Tibial nerve (tissue), 4 donors: ENCODE results near the gene TMEM186.

Experiments used
- CTCF ChIP-seq, 5 experiments: fragments of 200-600 bp in 3 of 5; fragments of 450-650 bp in 2 of 5; sonication (generic) in 3 of 5; IDR thresholded peaks; one replicate each; pipeline ENCODE4 v1.5.1; 2016 to 2019; ENCODE audit warnings: antibody characterized with exemption in 5 of 5, mild to moderate bottlenecking in 3 of 5, moderate library complexity in 2 of 5
- EP300 ChIP-seq, 2 donors: sonication (generic); formaldehyde crosslinking; IDR thresholded peaks; one replicate each; pipeline ENCODE4 v1.6.1; 2017; ENCODE audit warnings: antibody characterized with exemption in 2 of 2, mild to moderate bottlenecking in 1 of 2
- POLR2A ChIP-seq, 2 donors: fragments of 450-650 bp; IDR thresholded peaks; one replicate each; pipeline ENCODE4 v1.6.1; 2017; ENCODE audit warnings: antibody characterized with exemption in 2 of 2, mild to moderate bottlenecking in 2 of 2, moderate library complexity in 2 of 2

GRCh38 chr16:8812162-8812843, 14.9 kb upstream of the TMEM186 start:
- TF ChIP-seq CTCF (IDR thresholded peaks at IDR 0.05), result no peak
- no peak for TF ChIP-seq POLR2A (IDR thresholded peaks at IDR 0.05)
- no peak for TF ChIP-seq EP300 (IDR thresholded peaks at IDR 0.05)
